HAP-1 (cell line): Measurements from ENCODE around the gene CSPG4.
A peak's percentile ranks its signal among the peaks of the same experiment; 100 is the strongest.
"Not testable (repeated sequence)": the region's sequence is repeated elsewhere in the genome, so short reads cannot be mapped to it uniquely, and the experiment has no call there.

ENCODE experiments used
- DNase-seq, 2 experiments: peaks; one replicate each; pipeline ENCODE4 v3.0.0-alpha.2; 2016 to 2020; ENCODE audit warnings: low spot score in 2 of 2
- H3K27me3 ChIP-seq: fragments of 250-450 bp; sonication (Bioruptor Pico); 2 replicates; pipeline ENCODE4 v1.5.1; 2020; ENCODE audit warnings: low read depth, mild to moderate bottlenecking, moderate library complexity
- H3K36me3 ChIP-seq: fragments of 250-450 bp; sonication (Bioruptor Pico); replicated peaks from 2 replicates; pipeline ENCODE4 v1.5.1; 2020; ENCODE audit warnings: mild to moderate bottlenecking
- H3K4me1 ChIP-seq: fragments of 250-450 bp; sonication (Bioruptor Pico); 2 replicates; pipeline ENCODE4 v1.5.1; 2020; ENCODE audit warnings: mild to moderate bottlenecking
- H3K4me3 ChIP-seq: fragments of 250-450 bp; sonication (Bioruptor Pico); 2 replicates; pipeline ENCODE4 v1.5.1; 2020; ENCODE audit warnings: mild to moderate bottlenecking, moderate library complexity
- H3K9me3 ChIP-seq: fragments of 250-450 bp; sonication (Bioruptor Pico); 2 replicates; pipeline ENCODE4 v1.5.1; 2020; ENCODE audit warnings: mild to moderate bottlenecking, moderate library complexity
- in situ Hi-C: fragments of 300-500 bp; cut with MboI; formaldehyde crosslinking; loops from 3 replicates; pipeline ENCODE4 v1.14.3; 2020; ENCODE audit warnings: low sequenced_read_pairs, inconsistent platforms, mixed read lengths

The CSPG4 gene

GRCh38 chr15:75725006-75725718, 12.5 kb upstream of the CSPG4 start:
- peak in 1 of 2 experiments; percentile 10 for DNase-seq
- no peaks in the 10 kb centered on the region for H3K27me3 ChIP-seq
- no peak overlapping the region for H3K4me3 ChIP-seq
- H3K4me1 ChIP-seq = no peaks in the 10 kb centered on the region
- no peaks in the 10 kb centered on the region for H3K9me3 ChIP-seq
- H3K36me3 ChIP-seq = no peaks in the 10 kb centered on the region
- in situ Hi-C loops = no loop called here

GRCh38 chr15:75723847-75724660, 11.4 kb upstream of the CSPG4 start:
- in situ Hi-C loops = no loop called here
- Histone ChIP-seq H3K27me3 (no peaks in the 10 kb centered on the region), H3K4me1 (no peaks in the 10 kb centered on the region), H3K36me3 (no peaks in the 10 kb centered on the region), H3K4me3 (no peak overlapping the region), H3K9me3 (no peaks in the 10 kb centered on the region)
- DNase-seq = peak; percentile 43 to 85

GRCh38 chr15:75723171-75723846, 10.7 kb upstream of the CSPG4 start:
- H3K9me3 ChIP-seq = no peaks in the 10 kb centered on the region
- H3K4me3 ChIP-seq = no peak overlapping the region
- no peaks in the 10 kb centered on the region for H3K36me3 ChIP-seq
- no peak for DNase-seq
- in situ Hi-C loops = no loop called here
- no peaks in the 10 kb centered on the region for H3K4me1 ChIP-seq
- peaks cover 4% of the 10 kb centered on the region; the same call in 1 of the 2 replicates for H3K27me3 ChIP-seq

- in situ Hi-C loops = no loop called here
- Histone ChIP-seq H3K4me1 (no peaks in the 10 kb centered on the region), H3K36me3 (no peaks in the 10 kb centered on the region)
Measured at GRCh38 chr15:75721923-75722870, 9.5 kb upstream of the CSPG4 start.

GRCh38 chr15:75721480-75721922, 8.9 kb upstream of the CSPG4 start:
- Histone ChIP-seq H3K4me1 (no peaks in the 10 kb centered on the region), H3K27me3 (peaks cover 4% of the 10 kb centered on the region; the same call in 1 of the 2 replicates), H3K4me3 (no peak overlapping the region), H3K9me3 (no peaks in the 10 kb centered on the region), H3K36me3 (no peaks in the 10 kb centered on the region)
- in situ Hi-C loops = no loop called here
- DNase-seq = no peak

More at GRCh38 chr15:75721923-75722870, 9.5 kb upstream of the CSPG4 start:
- DNase-seq = no peak
- Histone ChIP-seq H3K27me3 (peaks cover 4% of the 10 kb centered on the region; the same call in 1 of the 2 replicates), H3K4me3 (no peak overlapping the region), H3K9me3 (no peaks in the 10 kb centered on the region)

GRCh38 chr15:75720787-75721479, 8.3 kb upstream of the CSPG4 start:
- H3K36me3 ChIP-seq = no peaks in the 10 kb centered on the region
- no peaks in the 10 kb centered on the region for H3K9me3 ChIP-seq
- in situ Hi-C loops = no loop called here
- peak; percentile 62 to 81 for DNase-seq
- no peak overlapping the region for H3K4me3 ChIP-seq
- H3K4me1 ChIP-seq = no peaks in the 10 kb centered on the region
- peaks cover 4% of the 10 kb centered on the region; the same call in 1 of the 2 replicates for H3K27me3 ChIP-seq

- H3K36me3 ChIP-seq = no peaks in the 10 kb centered on the region
- no peak for DNase-seq
- no peak overlapping the region for H3K4me3 ChIP-seq
- H3K4me1 ChIP-seq = no peaks in the 10 kb centered on the region
- in situ Hi-C loops = no loop called here
- H3K27me3 ChIP-seq = peaks cover 4% of the 10 kb centered on the region; the same call in 1 of the 2 replicates
- no peaks in the 10 kb centered on the region for H3K9me3 ChIP-seq
Measured at GRCh38 chr15:75720297-75720696, 7.6 kb upstream of the CSPG4 start.

GRCh38 chr15:75718328-75718727, 5.7 kb upstream of the CSPG4 start:
- no peak for DNase-seq
- Histone ChIP-seq H3K36me3 (no peaks in the 10 kb centered on the region), H3K4me1 (no peaks in the 10 kb centered on the region), H3K9me3 (no peaks in the 10 kb centered on the region), H3K27me3 (peaks cover 4% of the 10 kb centered on the region; the same call in 1 of the 2 replicates), H3K4me3 (no peak overlapping the region)
- in situ Hi-C loops = no loop called here

GRCh38 chr15:75717001-75717400, 4.4 kb upstream of the CSPG4 start:
- in situ Hi-C loops, H3K27me3 ChIP-seq, DNase-seq, H3K4me1 ChIP-seq, H3K4me3 ChIP-seq, H3K9me3 ChIP-seq, H3K36me3 ChIP-seq: not testable (repeated sequence)

- H3K4me1 ChIP-seq, H3K36me3 ChIP-seq, H3K4me3 ChIP-seq, DNase-seq, H3K9me3 ChIP-seq, H3K27me3 ChIP-seq, in situ Hi-C loops: not testable (repeated sequence)
Measured at GRCh38 chr15:75716249-75716950, 3.8 kb upstream of the CSPG4 start.

GRCh38 chr15:75715312-75715832, 2.7 kb upstream of the CSPG4 start:
- in situ Hi-C loops, DNase-seq, H3K4me3 ChIP-seq, H3K27me3 ChIP-seq, H3K4me1 ChIP-seq, H3K9me3 ChIP-seq, H3K36me3 ChIP-seq: not testable (repeated sequence)

- Histone ChIP-seq H3K9me3 (no peaks in the 10 kb centered on the region), H3K4me3 (no peak overlapping the region), H3K27me3 (peaks cover 4% of the 10 kb centered on the region; the same call in 1 of the 2 replicates), H3K4me1 (peaks cover 9% of the 10 kb centered on the region), H3K36me3 (no peaks in the 10 kb centered on the region)
- DNase-seq = no peak
- in situ Hi-C loops = no loop called here
Measured at GRCh38 chr15:75714195-75714594, 1.5 kb upstream of the CSPG4 start.
